Ecto neural progenitor cell (in vitro differentiated cells): Measurements from ENCODE around the gene LRAT.
"Not testable (repeated sequence)": the region's sequence is repeated elsewhere in the genome, so short reads cannot be mapped to it uniquely, and the experiment has no call there.

ENCODE experiments used
- DNase-seq: peaks from one replicate; pipeline ENCODE4 v3.0.0-alpha.2; 2018; ENCODE audit warnings: low spot score

Gene LRAT

DNA sequence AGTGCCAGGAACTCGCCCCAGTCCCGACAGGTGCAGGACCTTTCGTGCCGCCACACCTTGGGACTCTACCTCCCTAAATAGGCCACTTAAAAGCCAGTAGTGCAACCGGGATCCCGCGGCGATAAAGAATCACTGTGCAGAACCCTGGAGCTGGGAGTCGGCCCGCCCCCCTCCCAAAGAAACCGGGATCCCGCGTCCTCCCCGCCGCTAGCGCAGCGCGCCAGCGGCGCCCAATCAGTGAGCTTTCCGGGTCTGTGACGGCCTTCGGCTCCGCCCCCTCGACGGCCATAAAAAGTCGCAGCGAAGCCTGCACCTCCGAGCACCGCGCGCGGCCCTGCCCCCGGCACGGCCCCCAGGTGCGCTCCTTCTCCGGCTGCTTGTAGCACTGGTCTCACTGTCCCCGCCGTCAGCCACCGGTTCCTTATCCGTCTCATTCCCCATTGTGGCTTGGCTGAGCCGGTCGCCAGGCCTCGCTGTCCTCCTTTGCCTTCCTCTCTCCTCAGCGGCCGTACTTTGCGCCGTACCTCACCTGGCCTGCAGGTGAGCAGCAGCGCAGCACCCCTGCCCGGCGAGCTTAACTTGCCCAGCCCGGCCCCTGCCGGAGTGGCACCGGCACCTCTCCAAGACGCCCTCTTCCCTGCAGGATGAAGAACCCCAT, at the start of gene LRAT:
TSS of gene LRAT (plus strand) at position 318 of the 658 bp plus-strand sequence. CDS start at position 645, 327 bp downstream.
- DNase-seq = peak; percentile 82

DNA sequence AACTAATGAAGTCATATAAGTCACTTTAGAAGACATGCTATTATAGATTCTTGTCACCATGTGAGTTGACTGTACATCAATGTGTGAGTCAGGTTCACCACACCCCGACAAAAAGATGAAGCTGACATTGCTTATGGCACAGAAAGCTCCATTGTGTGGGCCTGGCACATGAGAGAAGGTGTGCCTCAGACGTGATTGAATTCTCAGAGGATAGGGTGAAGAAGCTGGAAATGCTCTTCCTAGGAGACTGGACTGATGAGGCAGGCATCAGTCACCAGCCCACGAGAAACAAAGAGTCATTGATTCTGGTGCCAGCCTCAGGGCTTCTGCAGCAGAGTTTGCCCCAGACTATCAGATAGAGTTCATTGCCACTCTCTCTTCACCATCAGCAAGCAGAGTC, 35.9 kb upstream of the LRAT start:
- no peak for DNase-seq

DNA sequence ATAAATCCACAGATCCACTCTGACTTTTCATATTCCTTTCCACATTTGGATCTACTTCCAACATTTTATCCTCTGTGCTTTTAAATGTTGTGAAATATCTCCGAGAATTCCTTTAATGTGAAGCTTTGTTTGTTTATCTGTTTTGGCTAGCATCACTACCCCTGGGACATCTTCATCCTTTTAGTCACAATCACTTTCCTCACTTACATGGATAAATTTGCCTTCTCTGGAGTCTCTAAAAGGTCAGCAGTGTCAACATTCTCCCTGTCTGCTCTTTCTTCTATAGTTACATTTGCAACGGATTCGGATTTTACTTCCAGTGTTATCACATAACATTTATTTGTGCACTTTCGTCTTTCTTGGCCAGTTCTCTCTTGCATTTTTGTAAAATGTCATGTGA, 34.2 kb upstream of the LRAT start:
- DNase-seq = no peak

DNA sequence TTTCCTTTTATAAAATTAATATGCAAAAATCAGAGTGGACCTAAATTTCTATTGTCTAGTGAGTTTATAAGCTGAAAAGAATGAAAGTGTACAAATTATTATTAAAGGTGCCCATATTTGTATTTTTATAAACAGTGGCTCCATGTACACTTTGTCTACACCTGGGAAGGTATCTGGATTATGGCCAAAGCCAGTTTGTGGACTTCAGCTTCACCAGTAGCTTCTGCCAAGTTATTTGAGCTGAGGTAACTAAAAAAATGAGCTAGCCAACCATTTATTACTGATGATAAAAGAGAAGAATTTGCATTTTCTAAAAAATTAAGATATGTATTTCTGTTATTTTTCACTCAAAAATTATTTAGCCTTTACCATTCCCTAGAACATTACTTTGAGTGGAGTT, 32.3 kb upstream of the LRAT start:
- no peak for DNase-seq

DNA sequence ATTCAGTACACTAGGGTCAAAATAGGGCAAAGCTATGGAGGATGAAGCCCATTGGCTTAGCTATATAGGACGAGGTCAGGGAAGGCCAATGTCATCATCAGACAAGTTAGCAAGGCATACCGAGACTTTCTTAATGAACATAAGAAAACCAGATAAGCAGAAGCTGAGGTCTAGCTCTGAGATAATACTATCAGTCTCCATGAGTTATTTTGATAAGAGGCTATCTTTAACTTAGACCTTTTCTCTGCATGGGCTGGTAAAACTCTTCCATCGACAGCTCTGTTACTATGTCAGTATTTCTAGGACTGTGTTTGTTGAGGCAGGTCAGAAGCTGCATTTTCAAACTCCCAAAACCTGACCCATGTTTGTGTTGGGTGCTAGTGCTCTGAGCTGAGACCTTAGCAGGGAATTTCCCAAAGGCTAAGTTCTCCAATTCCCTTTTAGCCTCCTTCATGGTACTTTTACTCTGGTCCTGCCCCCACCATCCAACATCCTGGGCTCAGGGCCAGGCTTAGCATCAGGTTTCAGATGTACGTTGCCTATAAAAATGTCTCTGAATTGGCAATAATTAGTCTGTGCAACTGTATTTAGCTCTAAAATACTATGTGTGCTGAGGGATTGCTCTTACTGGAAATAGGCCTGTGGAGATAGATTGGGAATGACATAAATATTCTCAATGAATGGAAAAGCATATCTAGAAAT, 29.3 kb upstream of the LRAT start:
- no peak for DNase-seq

DNA sequence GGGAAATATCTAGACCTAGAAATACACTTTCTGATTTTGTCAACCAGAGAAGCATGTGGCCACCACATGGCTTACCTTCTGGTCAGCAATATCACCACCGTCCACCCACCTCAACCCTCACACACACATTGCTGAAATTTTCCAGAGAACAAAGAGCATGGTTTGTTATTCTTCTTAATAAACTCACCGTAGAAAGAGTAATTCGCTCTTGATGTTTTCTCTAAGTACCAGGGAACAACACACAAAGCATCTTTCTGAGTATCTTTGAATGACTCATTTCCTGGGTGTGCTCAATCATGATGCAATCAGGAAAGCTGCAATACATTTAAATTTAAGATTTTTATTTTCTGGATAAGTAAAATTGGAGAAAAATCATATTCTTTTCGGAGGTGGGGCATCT, 24.7 kb upstream of the LRAT start:
- no peak for DNase-seq

DNA sequence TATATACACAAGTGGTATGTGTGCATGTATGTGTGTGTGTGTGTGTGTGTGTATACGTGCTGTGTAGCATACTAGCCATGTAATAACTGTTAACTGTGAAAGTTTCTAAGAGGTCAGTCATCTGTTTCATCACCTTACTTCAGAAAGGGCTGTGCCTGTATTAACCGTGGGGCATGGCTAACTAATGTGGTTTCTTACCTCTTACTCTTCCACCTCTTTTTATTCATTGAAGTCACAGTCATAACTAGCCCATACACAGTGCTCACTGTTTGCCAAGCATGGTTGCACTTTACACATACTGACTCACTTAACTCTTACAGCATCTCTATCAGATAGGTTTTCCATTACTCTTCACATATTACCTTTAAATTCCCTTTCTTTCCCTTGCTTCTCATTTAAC, 23.7 kb upstream of the LRAT start:
- DNase-seq = no peak

DNA sequence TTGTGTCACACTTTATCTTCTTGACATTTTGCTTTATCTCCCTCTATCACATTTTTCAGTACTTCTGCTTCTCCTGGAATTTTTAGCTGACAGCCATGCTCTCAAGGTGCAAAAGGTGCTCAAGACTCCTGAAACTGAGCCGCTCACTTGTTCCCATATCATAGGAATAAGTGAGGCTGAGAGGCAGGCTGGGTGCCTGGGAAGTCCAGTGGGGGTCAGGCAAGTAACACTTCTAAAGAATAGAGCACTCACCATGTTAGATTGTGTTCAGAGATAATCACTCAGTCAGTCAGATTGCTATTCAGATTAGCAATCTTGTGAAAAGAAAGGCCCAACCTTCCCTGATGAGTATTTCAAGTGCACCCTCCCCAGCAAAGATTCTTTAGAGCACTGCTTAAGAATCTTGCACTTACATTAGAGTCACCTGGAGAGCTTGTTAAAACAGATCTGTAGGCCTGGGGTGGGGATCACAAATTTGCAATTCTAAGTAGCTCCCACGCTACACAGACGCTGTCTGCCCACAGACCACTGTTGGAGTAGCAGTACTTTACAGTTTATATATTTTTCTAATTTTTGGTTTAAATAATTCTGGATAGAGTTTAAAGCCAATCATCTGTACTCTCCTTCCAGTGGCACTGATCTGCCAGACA, 23.1 kb upstream of the LRAT start:
- no peak for DNase-seq

DNA sequence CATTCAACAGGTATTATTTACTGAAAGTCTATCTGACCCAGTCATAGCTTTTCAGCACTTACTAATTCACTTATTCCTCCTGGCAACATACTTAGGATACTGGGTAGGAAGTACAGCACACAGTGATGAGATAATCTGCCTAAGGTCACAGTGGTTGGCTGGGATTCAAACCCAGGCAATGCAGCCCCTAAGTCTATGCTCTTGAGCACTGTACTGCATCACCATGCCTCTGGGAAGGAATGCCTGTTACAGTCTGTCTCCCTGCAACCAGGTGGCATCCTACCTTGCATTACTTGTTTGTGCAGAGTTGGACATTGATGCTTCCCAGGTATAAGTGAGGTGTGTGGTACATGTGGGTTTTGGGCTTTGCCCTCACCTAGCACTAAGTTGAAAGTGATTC, 21.5 kb upstream of the LRAT start:
- no peak for DNase-seq

DNA sequence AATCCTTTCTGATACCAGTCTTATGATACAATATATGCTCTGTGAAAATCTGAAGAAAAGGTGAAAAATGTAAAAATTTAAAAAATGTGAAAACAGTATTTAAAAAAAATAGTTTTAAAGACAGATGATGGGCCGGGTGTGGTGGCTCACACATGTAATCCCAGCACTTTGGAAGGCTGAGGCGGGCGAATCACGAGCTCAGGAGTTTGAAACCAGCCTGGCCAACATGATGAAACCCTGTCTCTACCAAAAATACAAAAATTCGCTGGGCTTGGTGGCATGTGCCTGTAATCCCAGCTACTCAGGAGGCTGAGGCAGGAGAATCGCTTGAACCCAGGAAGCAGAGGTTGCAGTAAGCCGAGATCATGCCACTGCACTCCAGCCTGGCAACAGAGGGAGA, 20.2 kb upstream of the LRAT start:
- DNase-seq = not testable (repeated sequence)

DNA sequence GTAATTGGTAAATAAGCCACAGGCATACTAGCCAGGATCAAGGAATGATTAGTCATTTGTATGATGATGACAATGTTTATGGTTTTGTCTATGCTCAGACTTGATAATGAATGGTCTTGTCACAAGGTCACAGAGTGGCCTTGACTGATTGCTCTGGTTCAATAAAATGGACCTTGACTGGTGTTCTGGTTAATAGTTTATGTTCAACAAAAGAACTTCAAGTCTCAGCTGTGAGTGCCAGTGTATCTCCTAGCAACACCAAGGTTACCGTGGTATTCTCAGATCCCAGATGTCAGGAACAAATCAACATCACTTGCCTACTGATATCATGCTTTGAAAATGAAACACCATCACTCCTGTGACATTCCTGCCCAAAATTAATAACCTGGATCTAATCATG, 16.3 kb upstream of the LRAT start:
- no peak for DNase-seq

DNA sequence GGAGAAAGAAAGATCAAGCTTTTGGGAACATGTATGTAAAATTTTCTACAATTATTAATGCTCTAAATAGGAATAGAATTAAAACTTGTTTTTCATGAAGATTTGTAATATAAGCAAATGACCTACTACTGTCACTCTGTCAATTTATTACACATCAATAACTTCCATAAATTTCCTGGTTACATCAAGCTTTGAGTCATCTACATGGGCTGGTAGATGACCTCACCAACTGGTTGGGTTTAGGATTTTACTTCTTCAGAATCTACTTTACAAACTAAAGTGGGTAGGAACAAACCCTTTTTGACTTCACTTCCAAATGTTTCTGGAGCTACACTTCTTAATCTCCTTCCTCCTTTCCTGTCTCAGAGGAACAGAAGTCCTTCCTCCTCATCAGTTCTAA, 12.0 kb upstream of the LRAT start:
- no peak for DNase-seq

DNA sequence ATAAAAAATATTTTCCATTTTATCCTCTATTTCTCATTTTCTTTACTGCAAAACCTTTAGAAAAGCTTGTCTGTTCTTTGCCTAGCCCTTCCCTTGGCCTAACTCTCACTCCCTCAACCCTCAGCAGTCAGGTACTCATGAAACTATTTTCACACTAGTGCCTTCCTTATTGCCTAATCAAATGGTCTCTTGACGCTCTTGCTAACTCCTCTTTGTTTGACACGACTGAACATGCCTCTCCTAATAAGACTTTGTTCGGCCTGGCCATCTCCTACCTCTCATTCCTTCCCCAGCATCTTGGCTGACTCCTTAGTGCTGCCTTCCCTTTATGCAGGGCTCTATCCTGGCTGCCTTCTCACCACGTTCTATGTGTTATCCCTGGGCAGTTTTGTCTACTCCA, 11.1 kb upstream of the LRAT start:
- no peak for DNase-seq

DNA sequence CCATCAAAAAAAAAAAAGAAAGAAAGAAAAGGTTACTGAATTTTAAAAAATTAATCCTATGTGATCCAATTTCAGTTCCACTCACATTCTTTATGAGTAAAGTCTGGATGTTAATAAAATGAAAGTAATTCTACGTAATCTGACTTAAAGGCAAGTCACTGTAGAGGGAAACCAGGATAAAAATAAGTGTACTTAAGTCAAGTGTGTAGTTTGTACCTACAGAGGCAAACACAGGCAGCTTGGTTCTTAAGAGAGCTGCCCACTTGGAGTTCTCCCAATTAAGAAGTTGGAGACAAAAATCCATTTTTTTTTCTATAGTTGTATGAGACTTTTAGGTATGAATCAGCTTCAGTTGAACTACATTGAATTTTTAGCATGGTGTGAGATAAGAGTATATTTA, 7.0 kb upstream of the LRAT start:
- DNase-seq = no peak

DNA sequence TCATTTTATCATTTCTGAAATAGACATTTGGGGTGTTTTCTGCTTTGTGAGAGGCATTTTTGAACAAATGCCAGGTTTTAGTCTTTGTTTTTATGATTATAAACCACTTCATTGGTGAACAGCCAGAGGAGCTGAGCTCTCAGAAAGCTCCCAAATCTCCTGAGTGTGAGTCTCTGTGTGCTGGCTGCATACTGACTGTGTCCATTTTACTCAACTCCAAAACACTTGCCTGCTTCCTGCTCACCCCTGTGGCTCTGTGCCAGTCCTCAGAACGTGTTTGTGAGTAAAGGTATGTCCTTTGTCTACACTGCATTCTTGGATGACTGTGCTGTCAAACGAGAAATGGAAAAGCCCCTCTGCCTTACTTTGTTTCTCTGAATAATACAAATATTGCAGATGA, 5.4 kb upstream of the LRAT start:
- no peak for DNase-seq

DNA sequence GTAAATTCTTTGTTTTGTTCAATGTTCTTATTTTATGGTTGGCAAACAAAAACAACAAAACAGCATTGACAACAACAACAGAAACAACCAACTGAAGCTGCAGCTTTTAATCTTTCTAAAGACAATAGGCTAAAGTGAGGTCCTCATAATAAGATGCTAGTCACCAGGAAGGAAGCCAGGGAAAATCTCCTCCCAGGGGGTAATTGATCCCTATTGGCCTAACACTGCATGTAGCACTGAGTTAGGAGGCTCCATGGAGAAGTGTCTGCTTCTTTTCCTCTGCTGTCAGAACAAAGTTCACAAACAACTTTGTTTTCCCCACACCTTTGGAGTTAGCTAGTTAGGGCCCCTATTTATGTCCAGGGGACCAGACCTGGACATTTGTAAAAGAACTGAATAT, 4.7 kb upstream of the LRAT start:
- no peak for DNase-seq

DNA sequence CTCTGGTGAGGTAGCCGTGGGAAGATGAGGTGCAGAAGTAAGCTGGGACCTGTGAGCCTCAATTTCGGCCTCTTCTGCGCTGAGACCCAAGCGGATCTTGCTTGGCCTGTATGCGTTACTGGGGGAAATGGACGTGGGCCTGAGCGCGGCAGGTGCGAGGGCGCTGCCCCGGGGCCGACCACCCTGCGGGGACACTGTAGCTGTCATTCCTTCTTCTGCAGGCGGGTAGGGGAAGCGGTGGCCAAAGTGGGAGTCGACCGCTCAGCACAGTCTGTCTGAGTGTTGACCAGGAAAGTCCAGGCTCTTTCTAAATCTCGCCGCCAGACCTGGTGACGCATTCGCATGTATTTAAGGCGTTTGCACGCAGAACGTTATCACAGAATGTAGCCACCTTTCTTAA, 3.3 kb upstream of the LRAT start:
- DNase-seq = peak; percentile 54

DNA sequence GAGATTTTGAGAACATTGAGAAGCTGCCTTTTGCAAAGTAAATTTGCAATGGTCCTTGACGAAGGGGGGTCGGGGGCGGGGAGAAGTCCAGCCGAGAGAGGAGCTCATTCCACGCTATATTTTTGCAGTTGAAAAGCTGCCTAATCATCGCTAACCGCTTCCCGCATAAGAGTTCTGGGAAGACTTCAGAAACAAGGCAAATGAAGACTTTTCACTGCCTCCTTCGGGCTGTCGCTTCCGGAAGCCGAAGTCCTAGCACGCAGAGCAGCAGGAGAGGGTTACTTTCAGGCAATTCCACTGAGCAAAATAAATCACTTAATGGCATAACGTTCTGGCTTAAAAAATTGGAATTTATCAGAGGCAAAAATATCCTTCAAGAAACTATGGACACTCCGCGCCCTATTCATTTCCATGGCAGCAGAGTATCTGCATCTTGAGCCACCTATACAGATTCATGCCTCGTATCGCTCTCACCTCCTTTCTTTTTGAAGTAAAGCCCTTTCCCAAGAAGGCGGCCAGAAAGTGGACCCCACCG, 2.6 kb upstream of the LRAT start:
- DNase-seq = no peak

DNA sequence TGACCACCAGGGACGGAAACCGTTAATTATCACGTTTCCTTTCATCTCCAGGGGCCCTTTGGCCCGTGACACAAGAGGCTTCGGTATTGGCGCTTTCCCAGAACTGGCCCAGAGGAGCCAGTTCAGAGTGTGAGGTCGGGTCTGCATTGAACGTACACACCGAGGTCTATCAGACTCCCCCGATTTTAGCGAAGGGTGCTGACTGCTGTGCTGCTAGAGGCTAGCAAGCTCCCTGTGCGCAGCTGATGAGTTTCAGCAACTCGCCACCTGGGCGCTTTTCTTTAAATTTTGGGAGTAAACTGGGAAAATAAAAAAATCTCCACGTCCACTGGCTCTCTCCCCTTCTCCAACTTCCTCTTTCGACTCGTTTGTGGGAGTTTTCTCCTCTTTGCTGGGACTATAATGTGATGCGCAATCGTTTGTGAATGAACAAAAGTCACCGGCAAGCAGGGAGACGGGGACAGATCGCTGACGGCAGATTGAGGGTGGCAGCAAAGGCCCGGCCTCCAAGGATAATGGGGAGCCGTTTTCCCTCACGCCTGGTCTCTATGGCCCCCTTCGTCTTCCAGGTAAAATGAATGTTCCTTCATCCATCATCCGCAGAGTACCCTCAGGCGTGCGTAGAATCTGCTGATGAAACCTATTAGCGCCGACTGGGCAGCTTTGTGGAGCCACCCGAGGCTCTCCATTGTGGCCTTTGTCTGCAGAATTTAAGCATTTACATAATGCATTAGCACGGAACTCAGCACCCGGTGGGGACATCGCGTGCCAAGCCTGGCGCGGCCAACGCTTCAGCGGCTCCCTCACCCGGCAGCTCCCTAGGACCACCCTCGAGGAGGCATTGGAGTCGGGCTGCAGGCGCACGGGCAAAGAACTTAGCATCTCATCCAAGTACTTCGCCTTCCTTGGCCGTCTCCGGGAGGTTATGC, 1.6 kb upstream of the LRAT start:
- DNase-seq = peak; percentile 70

DNA sequence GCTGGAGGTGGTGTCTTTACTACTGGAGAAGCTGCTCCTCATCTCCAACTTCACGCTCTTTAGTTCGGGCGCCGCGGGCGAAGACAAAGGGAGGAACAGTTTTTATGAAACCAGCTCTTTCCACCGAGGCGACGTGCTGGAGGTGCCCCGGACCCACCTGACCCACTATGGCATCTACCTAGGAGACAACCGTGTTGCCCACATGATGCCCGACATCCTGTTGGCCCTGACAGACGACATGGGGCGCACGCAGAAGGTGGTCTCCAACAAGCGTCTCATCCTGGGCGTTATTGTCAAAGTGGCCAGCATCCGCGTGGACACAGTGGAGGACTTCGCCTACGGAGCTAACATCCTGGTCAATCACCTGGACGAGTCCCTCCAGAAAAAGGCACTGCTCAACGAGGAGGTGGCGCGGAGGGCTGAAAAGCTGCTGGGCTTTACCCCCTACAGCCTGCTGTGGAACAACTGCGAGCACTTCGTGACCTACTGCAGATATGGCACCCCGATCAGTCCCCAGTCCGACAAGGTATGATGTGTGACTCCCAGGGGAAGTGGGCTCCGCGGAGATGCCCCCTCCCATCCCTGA, 634 bp downstream of the LRAT start:
- DNase-seq = no peak

DNA sequence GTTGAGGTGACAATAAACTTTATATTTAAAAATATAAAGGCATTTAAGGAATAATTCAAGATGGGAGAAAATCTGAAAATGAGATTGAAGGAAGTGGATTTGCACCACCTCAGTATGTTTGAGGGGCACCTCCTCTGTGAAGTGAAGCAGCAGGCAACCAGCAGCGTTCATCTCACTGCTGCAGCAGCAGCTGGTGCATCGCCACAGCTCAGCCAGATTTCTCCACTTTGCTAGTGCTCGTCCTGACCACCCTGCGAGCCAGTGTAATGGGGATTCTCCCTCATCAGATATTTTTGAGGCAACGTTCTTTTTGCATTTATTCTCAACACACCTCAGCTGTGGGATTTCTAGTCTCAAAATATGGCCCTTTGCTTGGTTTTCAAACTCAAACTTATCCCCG, 13.9 kb downstream of the LRAT start:
- no peak for DNase-seq

DNA sequence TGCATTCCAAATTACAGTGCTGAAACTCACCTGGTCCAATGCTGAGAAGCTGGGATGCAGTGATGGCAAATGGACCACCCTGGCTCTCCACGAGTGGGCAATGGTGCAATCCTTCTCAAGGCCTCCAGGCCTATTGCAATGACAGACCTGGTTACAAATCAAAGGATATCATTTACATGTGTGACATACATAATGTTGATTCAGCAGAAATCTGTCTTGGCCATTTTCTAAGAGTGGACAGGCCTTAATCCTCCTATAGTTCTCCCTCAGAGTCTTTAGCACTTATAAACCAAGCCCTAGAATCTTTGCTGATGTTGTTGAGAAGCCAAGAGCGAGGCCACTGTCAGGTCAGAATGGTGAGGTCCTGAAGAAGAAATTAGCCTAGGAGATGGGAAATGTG, 17.1 kb downstream of the LRAT start:
- no peak for DNase-seq
